ENCODE results near the gene CARNS1.

The CARNS1 gene

DNA sequence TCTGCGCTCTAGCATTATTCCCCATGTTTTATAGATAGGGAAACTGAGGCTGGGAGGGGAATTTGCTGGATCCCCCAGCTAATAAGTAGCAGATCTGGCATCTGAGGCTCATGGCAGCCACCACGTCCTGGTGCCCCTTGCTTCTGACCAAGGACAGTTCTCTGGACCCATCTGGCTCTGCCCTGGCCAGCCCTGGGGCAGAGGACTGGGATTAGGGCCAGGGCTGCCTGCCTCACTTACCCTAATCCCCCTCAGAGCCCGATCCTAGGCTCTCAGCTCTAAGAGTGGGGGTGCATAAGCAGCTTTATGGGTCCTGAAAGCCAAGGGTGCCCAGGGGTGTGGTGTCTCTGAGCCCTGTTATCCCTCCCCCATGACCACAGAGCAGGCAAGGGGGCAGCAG is 39.6 kb downstream of the CARNS1 start, which contains the start of gene CABP4:
TSS of gene CABP4 (plus strand) at position 301 of the 400 bp plus-strand sequence. CDS start at position 371, 70 bp downstream.
- Histone ChIP-seq H3K27me3 (ENCODE audit: control insufficient read depth, insufficient read depth, low read length) (no peaks in the 10 kb centered on the region), H3K36me3 (ENCODE audit: control insufficient read depth, insufficient read depth, low read length) (no peaks in the 10 kb centered on the region), H3K4me3 (ENCODE audit: low read depth, low read length) (no peak within 1 kb of the TSS), H3K9ac (no peak within 1 kb of the TSS), H3K9me3 (ENCODE audit: control insufficient read depth, low read length) (no peaks in the 10 kb centered on the region), H2AFZ (no peak within 1 kb of the TSS), H3K4me1 (no peaks in the 10 kb centered on the region), H3K79me2 (no peaks in the 10 kb centered on the region), H3K27ac (no peak within 1 kb of the TSS), H3K4me2 (ENCODE audit: low read length) (no peak within 1 kb of the TSS)
- TF ChIP-seq, protein P1, sequence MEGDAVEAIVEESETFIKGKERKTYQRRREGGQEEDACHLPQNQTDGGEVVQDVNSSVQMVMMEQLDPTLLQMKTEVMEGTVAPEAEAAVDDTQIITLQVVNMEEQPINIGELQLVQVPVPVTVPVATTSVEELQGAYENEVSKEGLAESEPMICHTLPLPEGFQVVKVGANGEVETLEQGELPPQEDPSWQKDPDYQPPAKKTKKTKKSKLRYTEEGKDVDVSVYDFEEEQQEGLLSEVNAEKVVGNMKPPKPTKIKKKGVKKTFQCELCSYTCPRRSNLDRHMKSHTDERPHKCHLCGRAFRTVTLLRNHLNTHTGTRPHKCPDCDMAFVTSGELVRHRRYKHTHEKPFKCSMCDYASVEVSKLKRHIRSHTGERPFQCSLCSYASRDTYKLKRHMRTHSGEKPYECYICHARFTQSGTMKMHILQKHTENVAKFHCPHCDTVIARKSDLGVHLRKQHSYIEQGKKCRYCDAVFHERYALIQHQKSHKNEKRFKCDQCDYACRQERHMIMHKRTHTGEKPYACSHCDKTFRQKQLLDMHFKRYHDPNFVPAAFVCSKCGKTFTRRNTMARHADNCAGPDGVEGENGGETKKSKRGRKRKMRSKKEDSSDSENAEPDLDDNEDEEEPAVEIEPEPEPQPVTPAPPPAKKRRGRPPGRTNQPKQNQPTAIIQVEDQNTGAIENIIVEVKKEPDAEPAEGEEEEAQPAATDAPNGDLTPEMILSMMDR (IDR thresholded peaks at IDR 0.05), result no peak

DNA sequence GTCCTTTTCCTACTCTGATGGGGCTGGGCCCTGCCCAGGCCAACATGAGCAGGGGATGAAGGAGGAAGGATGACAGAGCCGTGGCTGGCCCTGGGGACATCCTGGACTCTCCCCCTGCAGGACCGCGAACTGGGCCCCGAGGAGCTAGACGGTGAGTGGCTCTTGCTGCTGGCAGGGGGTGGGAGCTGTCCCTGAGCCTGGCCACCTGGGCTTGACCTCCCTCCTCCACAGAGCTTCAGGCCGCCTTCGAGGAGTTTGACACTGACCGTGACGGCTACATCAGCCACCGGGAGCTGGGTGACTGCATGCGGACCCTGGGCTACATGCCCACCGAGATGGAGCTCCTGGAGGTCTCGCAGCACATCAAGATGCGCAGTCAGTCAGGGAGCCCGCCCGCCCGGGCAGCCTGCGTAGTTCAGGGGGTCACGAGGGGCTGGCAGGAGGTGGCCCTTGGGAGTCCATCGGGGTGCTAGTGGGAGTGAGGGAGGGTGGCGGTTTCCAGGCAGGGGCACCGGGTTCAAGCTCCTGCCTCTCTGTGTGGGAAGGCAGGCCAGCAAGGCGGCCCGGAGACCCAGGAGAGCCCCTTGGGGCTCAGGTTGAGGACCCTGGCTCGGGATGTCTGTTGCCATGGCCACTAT is 40.7 kb downstream of the CARNS1 start:
- no peak overlapping the region for H2AFZ ChIP-seq
- no peaks in the 10 kb centered on the region for H3K27me3 ChIP-seq (ENCODE audit: control insufficient read depth, insufficient read depth, low read length)
- H3K36me3 ChIP-seq (ENCODE audit: control insufficient read depth, insufficient read depth, low read length), result no peaks in the 10 kb centered on the region
- no peaks in the 10 kb centered on the region for H3K9me3 ChIP-seq (ENCODE audit: control insufficient read depth, low read length)
- no peak overlapping the region for H3K4me2 ChIP-seq (ENCODE audit: low read length)
- TF ChIP-seq, protein P1 (IDR thresholded peaks at IDR 0.05), result no peak
- H3K4me1 ChIP-seq, result no peaks in the 10 kb centered on the region
- H3K27ac ChIP-seq, result no peak overlapping the region
- H3K4me3 ChIP-seq (ENCODE audit: low read depth, low read length), result no peak overlapping the region
- no peak overlapping the region for H3K9ac ChIP-seq
- H3K79me2 ChIP-seq, result no peaks in the 10 kb centered on the region

DNA sequence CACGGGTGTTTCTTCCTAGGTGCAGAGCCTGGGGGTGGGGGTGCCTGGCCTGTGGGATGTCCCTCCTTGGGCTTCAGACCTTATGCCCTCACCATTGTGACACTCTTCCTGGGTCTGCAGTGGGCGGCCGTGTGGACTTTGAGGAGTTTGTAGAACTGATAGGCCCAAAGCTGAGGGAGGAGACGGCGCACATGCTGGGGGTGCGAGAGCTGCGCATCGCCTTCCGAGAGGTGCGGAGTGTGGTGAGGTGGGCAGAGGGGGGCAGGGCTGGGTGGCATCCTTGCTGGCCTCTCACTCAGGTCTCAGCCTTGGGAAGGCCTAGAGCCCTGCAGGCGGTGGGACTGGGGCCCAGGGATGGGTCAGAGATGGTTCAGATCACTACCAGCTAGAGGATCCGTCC is 42.0 kb downstream of the CARNS1 start:
- no peaks in the 10 kb centered on the region for H3K27me3 ChIP-seq (ENCODE audit: control insufficient read depth, insufficient read depth, low read length)
- no peaks in the 10 kb centered on the region for H3K9me3 ChIP-seq (ENCODE audit: control insufficient read depth, low read length)
- H3K4me1 ChIP-seq, result no peaks in the 10 kb centered on the region
- TF ChIP-seq, protein P1 (IDR thresholded peaks at IDR 0.05), result no peak
- no peak overlapping the region for H2AFZ ChIP-seq
- H3K4me2 ChIP-seq (ENCODE audit: low read length), result no peak overlapping the region
- no peak overlapping the region for H3K9ac ChIP-seq
- H3K27ac ChIP-seq, result no peak overlapping the region
- H3K36me3 ChIP-seq (ENCODE audit: control insufficient read depth, insufficient read depth, low read length), result no peaks in the 10 kb centered on the region
- H3K79me2 ChIP-seq, result no peaks in the 10 kb centered on the region
- no peak overlapping the region for H3K4me3 ChIP-seq (ENCODE audit: low read depth, low read length)

DNA sequence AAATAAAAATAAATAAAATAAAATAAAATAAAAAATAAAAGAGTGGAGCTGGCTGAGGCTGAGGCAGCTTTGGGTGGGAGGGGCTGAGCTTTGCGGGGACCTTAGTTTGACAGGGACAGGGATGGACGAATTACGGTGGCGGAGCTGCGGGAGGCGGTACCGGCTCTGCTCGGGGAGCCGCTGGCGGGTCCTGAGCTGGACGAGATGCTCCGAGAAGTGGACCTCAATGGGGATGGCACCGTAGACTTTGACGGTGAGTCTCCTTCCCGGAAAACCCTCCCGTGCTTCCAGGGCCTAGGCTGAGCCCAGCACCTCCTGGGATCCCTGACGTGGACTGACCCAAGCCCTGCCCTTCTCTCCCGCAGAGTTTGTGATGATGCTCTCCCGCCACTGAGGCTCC is 42.8 kb downstream of the CARNS1 start:
- H3K79me2 ChIP-seq, result no peaks in the 10 kb centered on the region
- H3K27me3 ChIP-seq (ENCODE audit: control insufficient read depth, insufficient read depth, low read length), result no peaks in the 10 kb centered on the region
- H3K9me3 ChIP-seq (ENCODE audit: control insufficient read depth, low read length), result no peaks in the 10 kb centered on the region
- H3K36me3 ChIP-seq (ENCODE audit: control insufficient read depth, insufficient read depth, low read length), result no peaks in the 10 kb centered on the region
- TF ChIP-seq, protein P1 (IDR thresholded peaks at IDR 0.05), result no peak
- no peak overlapping the region for H3K4me3 ChIP-seq (ENCODE audit: low read depth, low read length)
- H2AFZ ChIP-seq, result no peak overlapping the region
- H3K4me2 ChIP-seq (ENCODE audit: low read length), result no peak overlapping the region
- no peak overlapping the region for H3K27ac ChIP-seq
- no peaks in the 10 kb centered on the region for H3K4me1 ChIP-seq
- no peak overlapping the region for H3K9ac ChIP-seq

DNA sequence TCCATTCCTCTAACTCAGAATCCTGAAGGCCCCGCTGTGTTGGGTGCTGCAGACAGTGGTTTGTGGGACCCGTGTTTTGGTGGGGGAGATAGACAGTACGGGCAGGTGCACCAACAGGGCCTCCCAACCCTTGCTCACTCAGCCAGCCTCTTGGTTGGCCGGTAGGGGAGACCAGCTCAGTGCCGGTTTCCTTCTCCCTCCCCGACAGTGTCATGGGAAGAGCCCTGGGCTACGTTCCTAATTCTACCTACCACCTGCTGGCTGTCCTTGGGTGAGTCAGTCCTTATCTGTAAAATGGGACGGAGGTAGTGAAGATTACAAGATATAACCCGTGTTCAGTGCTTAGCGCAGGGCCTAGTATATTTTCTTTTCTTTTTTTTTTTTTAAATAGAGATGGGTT is 47.7 kb downstream of the CARNS1 start:
- H3K36me3 ChIP-seq (ENCODE audit: control insufficient read depth, insufficient read depth, low read length), result no peaks in the 10 kb centered on the region
- no peaks in the 10 kb centered on the region for H3K9me3 ChIP-seq (ENCODE audit: control insufficient read depth, low read length)
- H3K9ac ChIP-seq, result no peak overlapping the region
- H3K4me1 ChIP-seq, result no peaks in the 10 kb centered on the region
- no peak overlapping the region for H2AFZ ChIP-seq
- TF ChIP-seq, protein P1 (IDR thresholded peaks at IDR 0.05), result no peak
- H3K27me3 ChIP-seq (ENCODE audit: control insufficient read depth, insufficient read depth, low read length), result no peaks in the 10 kb centered on the region
- H3K4me3 ChIP-seq (ENCODE audit: low read depth, low read length), result no peak overlapping the region
- H3K4me2 ChIP-seq (ENCODE audit: low read length), result no peak overlapping the region
- H3K79me2 ChIP-seq, result no peaks in the 10 kb centered on the region
- H3K27ac ChIP-seq, result no peak overlapping the region

Measured in parathyroid adenoma (tissue), 2 donors.